K562 (cell line): Measurements from ENCODE around the gene WNT7A. TPM values are rescaled to one million over a fixed set of nuclear protein-coding genes. Genes with fewer than 3 reads are reported as not detected.
A peak's percentile ranks its signal among the peaks of the same experiment; 100 is the strongest.

Experiments used
- BRD4 ChIP-seq: fragments of 200-600 bp; sonication (generic); IDR thresholded peaks from 2 replicates; pipeline ENCODE4 v1.6.1; 2017; ENCODE audit warnings: inconsistent platforms
- C11orf30 ChIP-seq: fragments of 450-650 bp; IDR thresholded peaks from 2 replicates; pipeline ENCODE4 v1.6.1; 2016; ENCODE audit warnings: low read depth, mild to moderate bottlenecking
- CCAR2 ChIP-seq: fragments of 200-400 bp; formaldehyde crosslinking; IDR thresholded peaks from 2 replicates; pipeline ENCODE4 v1.6.1; 2017; ENCODE audit warnings: mild to moderate bottlenecking, low read depth, low read length
- HDAC8 ChIP-seq: fragments of 450-650 bp; IDR thresholded peaks from 2 replicates; pipeline ENCODE4 v1.6.1; 2016; ENCODE audit warnings: mild to moderate bottlenecking, missing genetic modification characterization, moderate library complexity, missing compliant biosample characterization
- NCOR1 ChIP-seq: fragments of 450-650 bp; IDR thresholded peaks from 2 replicates; pipeline ENCODE4 v1.6.1; 2016; ENCODE audit warnings: mild to moderate bottlenecking, moderate library complexity
- RBM34 ChIP-seq: fragments of 200-400 bp; formaldehyde crosslinking; IDR thresholded peaks from 2 replicates; pipeline ENCODE4 v1.6.1; 2018; ENCODE audit warnings: low read length, borderline replicate concordance; ENCODE audit not compliant: insufficient read depth
- TCF3 ChIP-seq: sonication (generic); formaldehyde crosslinking; IDR thresholded peaks from 2 replicates; pipeline ENCODE4 v1.4.0; 2020; ENCODE audit warnings: mild to moderate bottlenecking, missing genetic modification reagents
- ZBED1 ChIP-seq: IDR thresholded peaks from 2 replicates; pipeline ENCODE4 v1.6.1; 2014
- ZNF584 ChIP-seq: fragments of 200-800 bp; sonication (Bioruptor generic); IDR thresholded peaks from 2 replicates; pipeline ENCODE4 v1.6.1; 2016; ENCODE audit warnings: low read depth, mild to moderate bottlenecking, missing genetic modification characterization, missing compliant biosample characterization
- polyA plus RNA-seq, 8 experiments: library from polyadenylated mRNA; depleted of rRNA in 4 of 8; stranded (reverse) in 5 of 8; unstranded in 3 of 8; fragments of >200 nt; fragmentation: Nextera tagmentation in 2 of 8; fragmentation: Illumina TruSeq in 1 of 8; extraction: Ambion mirVana in 2 of 8; extraction: Trizol in 1 of 8; gene quantifications; 2 replicates each; pipeline versions ENCODE4 v1.2.1 to v1.2.3, GENCODE V29; 2011 to 2014; ENCODE audit warnings: inconsistent platforms in 1 of 8, missing spikeins in 1 of 8
- total RNA-seq, 7 experiments: library from RNA; depleted of rRNA in 6 of 7; stranded (reverse); fragments of >200 nt in 6 of 7; fragmentation: Illumina TruSeq in 2 of 7; extraction: Trizol in 2 of 7; gene quantifications; 2 replicates each; pipeline versions ENCODE4 v1.2.1 to v1.2.3, GENCODE V29; 2011 to 2021; ENCODE audit warnings: low replicate concordance in 1 of 7
- TF ChIP-seq, protein P1 (sequence below): sonication (generic); formaldehyde crosslinking; IDR thresholded peaks from 2 replicates; pipeline ENCODE4 v1.9.0; 2022; ENCODE audit warnings: mild to moderate bottlenecking, missing genetic modification reagents
- TF ChIP-seq, protein P2 (sequence below): sonication (generic); formaldehyde crosslinking; IDR thresholded peaks from 2 replicates; pipeline ENCODE4 v1.8.0; 2022; ENCODE audit warnings: mild to moderate bottlenecking, missing genetic modification reagents
- TF ChIP-seq, protein P3 (sequence below): IDR thresholded peaks from 2 replicates; pipeline ENCODE4 v1.6.1; 2012; ENCODE audit warnings: low read depth, low read length, improper control_type of control experiment, borderline replicate concordance

WNT7A gene
- total and polyA plus RNA-seq, 9 of the 15 experiments (the other 6 are each of a cell fraction or from before 2014, with no cell fraction given) = 0.03 TPM; not detected in 8

DNA sequence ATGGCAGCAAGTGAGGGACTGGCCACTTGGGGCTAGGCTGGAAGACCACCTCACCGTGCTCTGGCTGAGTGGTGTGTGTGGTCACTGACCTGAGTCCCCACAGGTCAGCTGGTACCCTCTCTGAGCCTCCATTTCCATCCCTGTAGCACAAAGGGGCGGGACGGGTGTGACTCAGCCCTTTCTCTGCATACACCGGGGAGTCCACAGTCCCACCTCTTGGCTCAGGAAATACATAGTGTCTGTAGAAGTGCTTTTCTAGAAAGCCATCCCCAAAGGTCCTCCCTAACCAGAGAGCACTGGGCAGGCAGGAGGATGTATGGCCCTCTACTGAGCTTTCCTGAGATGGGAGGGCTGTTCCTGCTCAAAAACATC lies 27.2 kb downstream of the WNT7A start (continued):
- TF ChIP-seq, protein P1, sequence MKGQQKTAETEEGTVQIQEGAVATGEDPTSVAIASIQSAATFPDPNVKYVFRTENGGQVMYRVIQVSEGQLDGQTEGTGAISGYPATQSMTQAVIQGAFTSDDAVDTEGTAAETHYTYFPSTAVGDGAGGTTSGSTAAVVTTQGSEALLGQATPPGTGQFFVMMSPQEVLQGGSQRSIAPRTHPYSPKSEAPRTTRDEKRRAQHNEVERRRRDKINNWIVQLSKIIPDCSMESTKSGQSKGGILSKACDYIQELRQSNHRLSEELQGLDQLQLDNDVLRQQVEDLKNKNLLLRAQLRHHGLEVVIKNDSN = no peak
- TF ChIP-seq CCAR2 (no peak), TCF3 (CRISPR knock-in tag) (no peak), ZNF584 (no peak), BRD4 (no peak), ZBED1 (no peak), HDAC8 (no peak), C11orf30 (peak; percentile 27; the same call in 1 of the 2 replicates), RBM34 (no peak), NCOR1 (no peak)
- TF ChIP-seq, protein P2, sequence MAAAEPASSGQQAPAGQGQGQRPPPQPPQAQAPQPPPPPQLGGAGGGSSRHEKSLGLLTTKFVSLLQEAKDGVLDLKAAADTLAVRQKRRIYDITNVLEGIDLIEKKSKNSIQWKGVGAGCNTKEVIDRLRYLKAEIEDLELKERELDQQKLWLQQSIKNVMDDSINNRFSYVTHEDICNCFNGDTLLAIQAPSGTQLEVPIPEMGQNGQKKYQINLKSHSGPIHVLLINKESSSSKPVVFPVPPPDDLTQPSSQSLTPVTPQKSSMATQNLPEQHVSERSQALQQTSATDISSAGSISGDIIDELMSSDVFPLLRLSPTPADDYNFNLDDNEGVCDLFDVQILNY = no peak
- TF ChIP-seq, protein P3, sequence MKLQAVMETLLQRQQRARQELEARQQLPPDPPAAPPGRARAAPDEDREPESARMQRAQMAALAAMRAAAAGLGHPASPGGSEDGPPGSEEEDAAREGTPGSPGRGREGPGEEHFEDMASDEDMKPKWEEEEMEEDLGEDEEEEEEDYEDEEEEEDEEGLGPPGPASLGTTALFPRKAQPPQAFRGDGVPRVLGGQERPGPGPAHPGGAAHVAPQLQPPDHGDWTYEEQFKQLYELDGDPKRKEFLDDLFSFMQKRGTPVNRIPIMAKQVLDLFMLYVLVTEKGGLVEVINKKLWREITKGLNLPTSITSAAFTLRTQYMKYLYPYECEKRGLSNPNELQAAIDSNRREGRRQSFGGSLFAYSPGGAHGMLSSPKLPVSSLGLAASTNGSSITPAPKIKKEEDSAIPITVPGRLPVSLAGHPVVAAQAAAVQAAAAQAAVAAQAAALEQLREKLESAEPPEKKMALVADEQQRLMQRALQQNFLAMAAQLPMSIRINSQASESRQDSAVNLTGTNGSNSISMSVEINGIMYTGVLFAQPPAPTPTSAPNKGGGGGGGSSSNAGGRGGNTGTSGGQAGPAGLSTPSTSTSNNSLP = no peak
